ENCODE results near the gene MAP3K14.
A peak's percentile ranks its signal among the peaks of the same experiment; 100 is the strongest.

The MAP3K14 gene

GRCh38 chr17:45316434-45317110, at the start of gene MAP3K14:
Gene MAP3K14, minus strand, starts transcription at chr17:45317020. Its CDS starts 26,275 bp downstream, at chr17:45290745.
- TF ChIP-seq, protein P1, sequence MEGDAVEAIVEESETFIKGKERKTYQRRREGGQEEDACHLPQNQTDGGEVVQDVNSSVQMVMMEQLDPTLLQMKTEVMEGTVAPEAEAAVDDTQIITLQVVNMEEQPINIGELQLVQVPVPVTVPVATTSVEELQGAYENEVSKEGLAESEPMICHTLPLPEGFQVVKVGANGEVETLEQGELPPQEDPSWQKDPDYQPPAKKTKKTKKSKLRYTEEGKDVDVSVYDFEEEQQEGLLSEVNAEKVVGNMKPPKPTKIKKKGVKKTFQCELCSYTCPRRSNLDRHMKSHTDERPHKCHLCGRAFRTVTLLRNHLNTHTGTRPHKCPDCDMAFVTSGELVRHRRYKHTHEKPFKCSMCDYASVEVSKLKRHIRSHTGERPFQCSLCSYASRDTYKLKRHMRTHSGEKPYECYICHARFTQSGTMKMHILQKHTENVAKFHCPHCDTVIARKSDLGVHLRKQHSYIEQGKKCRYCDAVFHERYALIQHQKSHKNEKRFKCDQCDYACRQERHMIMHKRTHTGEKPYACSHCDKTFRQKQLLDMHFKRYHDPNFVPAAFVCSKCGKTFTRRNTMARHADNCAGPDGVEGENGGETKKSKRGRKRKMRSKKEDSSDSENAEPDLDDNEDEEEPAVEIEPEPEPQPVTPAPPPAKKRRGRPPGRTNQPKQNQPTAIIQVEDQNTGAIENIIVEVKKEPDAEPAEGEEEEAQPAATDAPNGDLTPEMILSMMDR (conservative IDR thresholded peaks at IDR 0.05; ENCODE audit: low read depth) = no peak
- peak; percentile 39 for DNase-seq (ENCODE audit: low spot score)
- CTCF ChIA-PET = interaction anchor here (0.6 to 2.5 kb wide), 6 partner anchors 21 to 98 kb away, joined by 3 to 9 read pairs (median 4); no protein-coding TSS in a partner anchor
- H3K27ac ChIP-seq = peak within 1 kb of the TSS; percentile 98
- POLR2A ChIA-PET (ENCODE audit: low non-redundant PET) = interaction anchor here (0.5 to 1.7 kb wide), 8 partner anchors 9 to 260 kb away, joined by 3 to 6 read pairs (median 4); partner anchors contain the start of gene HEXIM1

DNA sequence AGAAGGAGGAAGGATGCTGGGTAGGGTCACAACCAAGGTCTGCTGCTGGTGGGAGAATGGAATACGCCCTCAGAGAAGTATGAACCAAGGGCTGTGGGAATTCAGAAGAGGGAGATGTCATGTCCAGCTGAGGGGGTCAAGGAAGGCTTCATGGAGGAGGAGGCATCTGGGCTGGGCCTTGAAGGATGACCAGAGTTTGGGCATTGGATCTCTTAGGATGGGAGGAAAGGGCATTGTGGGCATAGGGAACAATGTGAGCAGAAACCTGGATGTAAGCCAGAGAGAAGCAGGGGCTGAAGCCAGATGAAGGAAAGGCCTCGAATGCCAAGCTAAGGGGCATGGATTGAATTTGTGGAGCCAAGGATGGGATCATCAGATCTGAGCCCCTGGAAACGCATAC, 49.2 kb upstream of the MAP3K14 start:
- CTCF ChIA-PET = interaction anchor here (0.6 kb wide), 1 partner anchor 19 kb away, joined by 4 read pairs; no protein-coding TSS in a partner anchor
- POLR2A ChIA-PET (ENCODE audit: low non-redundant PET) = no interaction called here
- no peak for DNase-seq (ENCODE audit: low spot score)
- TF ChIP-seq, protein P1 (conservative IDR thresholded peaks at IDR 0.05; ENCODE audit: low read depth) = no peak
- peak overlapping the region; percentile 44 for H3K27ac ChIP-seq

- CTCF ChIA-PET = interaction anchor here (0.5 to 0.6 kb wide), 2 partner anchors 109 to 146 kb away, joined by 3 read pairs; no protein-coding TSS in a partner anchor
- peak overlapping the region; percentile 35 for H3K27ac ChIP-seq
- TF ChIP-seq, protein P1 (conservative IDR thresholded peaks at IDR 0.05; ENCODE audit: low read depth) = no peak
- no peak for DNase-seq (ENCODE audit: low spot score)
- POLR2A ChIA-PET (ENCODE audit: low non-redundant PET) = no interaction called here
Observed at GRCh38 chr17:45364531-45365390, 47.9 kb upstream of the MAP3K14 start.

- CTCF ChIA-PET = interaction anchor here (0.6 kb wide), 1 partner anchor 128 kb away, joined by 3 read pairs; no protein-coding TSS in a partner anchor
- no peak for DNase-seq (ENCODE audit: low spot score)
- POLR2A ChIA-PET (ENCODE audit: low non-redundant PET) = no interaction called here
- H3K27ac ChIP-seq = no peak overlapping the region
- TF ChIP-seq, protein P1 (conservative IDR thresholded peaks at IDR 0.05; ENCODE audit: low read depth) = no peak
Observed at GRCh38 chr17:45363498-45363897, 46.7 kb upstream of the MAP3K14 start.

GRCh38 chr17:45361976-45362375, 45.2 kb upstream of the MAP3K14 start:
- CTCF ChIA-PET = interaction anchor here (0.6 kb wide), 1 partner anchor 32 kb away, joined by 3 read pairs; no protein-coding TSS in a partner anchor
- H3K27ac ChIP-seq = no peak overlapping the region
- POLR2A ChIA-PET (ENCODE audit: low non-redundant PET) = no interaction called here
- no peak for DNase-seq (ENCODE audit: low spot score)
- TF ChIP-seq, protein P1 (conservative IDR thresholded peaks at IDR 0.05; ENCODE audit: low read depth) = no peak

DNA sequence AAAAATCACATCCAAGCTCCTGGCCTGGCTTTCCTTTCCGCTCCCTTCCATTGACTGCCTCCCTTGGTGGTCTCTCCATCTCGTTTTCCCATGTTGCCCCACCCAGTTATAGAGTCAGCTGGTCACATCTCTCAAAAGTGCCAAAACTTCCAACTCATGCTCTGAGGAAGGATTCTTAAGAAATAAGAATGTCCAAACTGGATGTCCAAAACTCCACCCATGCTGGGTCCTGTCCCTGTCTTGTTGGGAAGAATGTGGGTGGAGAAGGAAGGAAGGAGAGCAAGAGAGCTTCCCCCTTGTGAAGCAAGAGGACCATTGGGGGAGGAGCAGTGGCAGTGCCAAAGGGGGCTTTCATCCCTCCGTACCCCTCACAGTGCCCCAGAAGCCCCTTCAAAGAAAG, 44.6 kb upstream of the MAP3K14 start:
- TF ChIP-seq, protein P1 (conservative IDR thresholded peaks at IDR 0.05; ENCODE audit: low read depth) = no peak
- no peak overlapping the region for H3K27ac ChIP-seq
- DNase-seq (ENCODE audit: low spot score) = no peak
- ChIA-PET CTCF (interaction anchor here (0.6 to 1.0 kb wide), 2 partner anchors 24 to 42 kb away, joined by 3 to 6 read pairs; no protein-coding TSS in a partner anchor), POLR2A (ENCODE audit: low non-redundant PET) (no interaction called here)

Measured in RWPE1 (cell line).